ENCODE data around the gene XRCC1. TPM values are rescaled to one million over a fixed set of nuclear protein-coding genes. Genes with fewer than 3 reads are reported as not detected.

XRCC1 gene
- total and polyA plus RNA-seq, 9 of the 15 experiments (the other 6 are each of a cell fraction or from before 2014, with no cell fraction given): 1.5 to 36.9 (median 24.9) TPM

DNA sequence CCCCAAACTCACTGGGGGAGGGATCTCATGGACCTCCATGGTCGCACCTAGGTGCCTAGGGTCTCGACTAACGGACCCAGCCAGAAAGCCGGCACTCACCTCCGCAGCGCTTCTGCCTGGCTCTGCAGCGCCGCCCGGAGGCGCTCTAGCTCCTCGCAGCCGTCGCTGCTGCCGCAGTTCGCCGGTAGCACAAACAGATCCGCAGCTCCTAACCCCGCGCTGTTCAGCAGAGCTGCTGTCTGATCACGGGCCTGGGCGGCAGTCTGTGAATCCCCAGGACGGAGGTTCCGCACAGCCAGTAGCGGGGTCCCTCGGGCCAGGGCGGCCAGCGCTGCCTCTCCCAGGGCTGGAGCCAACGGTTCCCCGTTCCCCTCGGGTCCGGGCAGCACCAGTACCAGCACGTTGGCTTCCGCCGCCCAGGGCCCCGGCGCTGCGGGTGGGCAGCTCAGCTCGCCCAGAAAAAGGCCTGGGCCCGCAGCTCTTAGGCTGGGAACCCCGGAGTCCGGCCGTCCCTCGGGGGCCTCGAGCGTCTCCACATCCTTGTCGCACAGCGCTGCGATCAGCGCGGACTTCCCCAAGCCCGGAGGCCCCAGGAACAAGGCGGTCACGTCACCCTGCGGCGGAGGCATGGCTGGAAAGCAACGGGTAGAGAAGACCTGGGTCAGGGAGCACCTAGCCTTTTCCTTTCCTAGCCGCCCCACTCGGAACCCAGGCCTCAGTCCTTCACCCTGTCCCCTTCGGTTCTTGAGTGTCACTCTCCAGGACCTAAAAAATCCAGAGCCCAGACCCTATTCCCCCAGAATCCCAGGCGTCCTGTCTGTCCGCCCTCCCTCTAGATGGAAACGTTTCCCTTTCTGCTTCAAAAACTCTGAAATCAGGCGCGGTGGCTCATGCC lies 19.6 kb upstream of the XRCC1 start (continued):
- TF ChIP-seq NR2F6 (CRISPR knock-in tag; IDR thresholded peaks at IDR 0.05) (no peak), SAP30 (IDR thresholded peaks at IDR 0.05; ENCODE audit: borderline replicate concordance, insufficient read depth, low read depth, low read length, poor library complexity, severe bottlenecking) (peak; percentile 53), LEF1 (IDR thresholded peaks at IDR 0.05) (no peak), KLF13 (tag; IDR thresholded peaks at IDR 0.05; ENCODE audit: borderline replicate concordance, low read depth) (no peak)
- TF ChIP-seq, protein P1, sequence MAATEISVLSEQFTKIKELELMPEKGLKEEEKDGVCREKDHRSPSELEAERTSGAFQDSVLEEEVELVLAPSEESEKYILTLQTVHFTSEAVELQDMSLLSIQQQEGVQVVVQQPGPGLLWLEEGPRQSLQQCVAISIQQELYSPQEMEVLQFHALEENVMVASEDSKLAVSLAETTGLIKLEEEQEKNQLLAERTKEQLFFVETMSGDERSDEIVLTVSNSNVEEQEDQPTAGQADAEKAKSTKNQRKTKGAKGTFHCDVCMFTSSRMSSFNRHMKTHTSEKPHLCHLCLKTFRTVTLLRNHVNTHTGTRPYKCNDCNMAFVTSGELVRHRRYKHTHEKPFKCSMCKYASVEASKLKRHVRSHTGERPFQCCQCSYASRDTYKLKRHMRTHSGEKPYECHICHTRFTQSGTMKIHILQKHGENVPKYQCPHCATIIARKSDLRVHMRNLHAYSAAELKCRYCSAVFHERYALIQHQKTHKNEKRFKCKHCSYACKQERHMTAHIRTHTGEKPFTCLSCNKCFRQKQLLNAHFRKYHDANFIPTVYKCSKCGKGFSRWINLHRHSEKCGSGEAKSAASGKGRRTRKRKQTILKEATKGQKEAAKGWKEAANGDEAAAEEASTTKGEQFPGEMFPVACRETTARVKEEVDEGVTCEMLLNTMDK (IDR thresholded peaks at IDR 0.05; ENCODE audit: borderline replicate concordance, insufficient read depth, low read depth, low read length, poor library complexity, severe bottlenecking): peak; percentile 29
- TF ChIP-seq, protein P2, sequence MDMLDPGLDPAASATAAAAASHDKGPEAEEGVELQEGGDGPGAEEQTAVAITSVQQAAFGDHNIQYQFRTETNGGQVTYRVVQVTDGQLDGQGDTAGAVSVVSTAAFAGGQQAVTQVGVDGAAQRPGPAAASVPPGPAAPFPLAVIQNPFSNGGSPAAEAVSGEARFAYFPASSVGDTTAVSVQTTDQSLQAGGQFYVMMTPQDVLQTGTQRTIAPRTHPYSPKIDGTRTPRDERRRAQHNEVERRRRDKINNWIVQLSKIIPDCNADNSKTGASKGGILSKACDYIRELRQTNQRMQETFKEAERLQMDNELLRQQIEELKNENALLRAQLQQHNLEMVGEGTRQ (CRISPR knock-in tag; IDR thresholded peaks at IDR 0.05): no peak
- TF ChIP-seq, protein P3, sequence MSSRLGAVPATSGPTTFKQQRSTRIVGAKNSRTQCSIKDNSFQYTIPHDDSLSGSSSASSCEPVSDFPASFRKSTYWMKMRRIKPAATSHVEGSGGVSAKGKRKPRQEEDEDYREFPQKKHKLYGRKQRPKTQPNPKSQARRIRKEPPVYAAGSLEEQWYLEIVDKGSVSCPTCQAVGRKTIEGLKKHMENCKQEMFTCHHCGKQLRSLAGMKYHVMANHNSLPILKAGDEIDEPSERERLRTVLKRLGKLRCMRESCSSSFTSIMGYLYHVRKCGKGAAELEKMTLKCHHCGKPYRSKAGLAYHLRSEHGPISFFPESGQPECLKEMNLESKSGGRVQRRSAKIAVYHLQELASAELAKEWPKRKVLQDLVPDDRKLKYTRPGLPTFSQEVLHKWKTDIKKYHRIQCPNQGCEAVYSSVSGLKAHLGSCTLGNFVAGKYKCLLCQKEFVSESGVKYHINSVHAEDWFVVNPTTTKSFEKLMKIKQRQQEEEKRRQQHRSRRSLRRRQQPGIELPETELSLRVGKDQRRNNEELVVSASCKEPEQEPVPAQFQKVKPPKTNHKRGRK (tag; IDR thresholded peaks at IDR 0.05): no peak
- TF ChIP-seq, protein P4, sequence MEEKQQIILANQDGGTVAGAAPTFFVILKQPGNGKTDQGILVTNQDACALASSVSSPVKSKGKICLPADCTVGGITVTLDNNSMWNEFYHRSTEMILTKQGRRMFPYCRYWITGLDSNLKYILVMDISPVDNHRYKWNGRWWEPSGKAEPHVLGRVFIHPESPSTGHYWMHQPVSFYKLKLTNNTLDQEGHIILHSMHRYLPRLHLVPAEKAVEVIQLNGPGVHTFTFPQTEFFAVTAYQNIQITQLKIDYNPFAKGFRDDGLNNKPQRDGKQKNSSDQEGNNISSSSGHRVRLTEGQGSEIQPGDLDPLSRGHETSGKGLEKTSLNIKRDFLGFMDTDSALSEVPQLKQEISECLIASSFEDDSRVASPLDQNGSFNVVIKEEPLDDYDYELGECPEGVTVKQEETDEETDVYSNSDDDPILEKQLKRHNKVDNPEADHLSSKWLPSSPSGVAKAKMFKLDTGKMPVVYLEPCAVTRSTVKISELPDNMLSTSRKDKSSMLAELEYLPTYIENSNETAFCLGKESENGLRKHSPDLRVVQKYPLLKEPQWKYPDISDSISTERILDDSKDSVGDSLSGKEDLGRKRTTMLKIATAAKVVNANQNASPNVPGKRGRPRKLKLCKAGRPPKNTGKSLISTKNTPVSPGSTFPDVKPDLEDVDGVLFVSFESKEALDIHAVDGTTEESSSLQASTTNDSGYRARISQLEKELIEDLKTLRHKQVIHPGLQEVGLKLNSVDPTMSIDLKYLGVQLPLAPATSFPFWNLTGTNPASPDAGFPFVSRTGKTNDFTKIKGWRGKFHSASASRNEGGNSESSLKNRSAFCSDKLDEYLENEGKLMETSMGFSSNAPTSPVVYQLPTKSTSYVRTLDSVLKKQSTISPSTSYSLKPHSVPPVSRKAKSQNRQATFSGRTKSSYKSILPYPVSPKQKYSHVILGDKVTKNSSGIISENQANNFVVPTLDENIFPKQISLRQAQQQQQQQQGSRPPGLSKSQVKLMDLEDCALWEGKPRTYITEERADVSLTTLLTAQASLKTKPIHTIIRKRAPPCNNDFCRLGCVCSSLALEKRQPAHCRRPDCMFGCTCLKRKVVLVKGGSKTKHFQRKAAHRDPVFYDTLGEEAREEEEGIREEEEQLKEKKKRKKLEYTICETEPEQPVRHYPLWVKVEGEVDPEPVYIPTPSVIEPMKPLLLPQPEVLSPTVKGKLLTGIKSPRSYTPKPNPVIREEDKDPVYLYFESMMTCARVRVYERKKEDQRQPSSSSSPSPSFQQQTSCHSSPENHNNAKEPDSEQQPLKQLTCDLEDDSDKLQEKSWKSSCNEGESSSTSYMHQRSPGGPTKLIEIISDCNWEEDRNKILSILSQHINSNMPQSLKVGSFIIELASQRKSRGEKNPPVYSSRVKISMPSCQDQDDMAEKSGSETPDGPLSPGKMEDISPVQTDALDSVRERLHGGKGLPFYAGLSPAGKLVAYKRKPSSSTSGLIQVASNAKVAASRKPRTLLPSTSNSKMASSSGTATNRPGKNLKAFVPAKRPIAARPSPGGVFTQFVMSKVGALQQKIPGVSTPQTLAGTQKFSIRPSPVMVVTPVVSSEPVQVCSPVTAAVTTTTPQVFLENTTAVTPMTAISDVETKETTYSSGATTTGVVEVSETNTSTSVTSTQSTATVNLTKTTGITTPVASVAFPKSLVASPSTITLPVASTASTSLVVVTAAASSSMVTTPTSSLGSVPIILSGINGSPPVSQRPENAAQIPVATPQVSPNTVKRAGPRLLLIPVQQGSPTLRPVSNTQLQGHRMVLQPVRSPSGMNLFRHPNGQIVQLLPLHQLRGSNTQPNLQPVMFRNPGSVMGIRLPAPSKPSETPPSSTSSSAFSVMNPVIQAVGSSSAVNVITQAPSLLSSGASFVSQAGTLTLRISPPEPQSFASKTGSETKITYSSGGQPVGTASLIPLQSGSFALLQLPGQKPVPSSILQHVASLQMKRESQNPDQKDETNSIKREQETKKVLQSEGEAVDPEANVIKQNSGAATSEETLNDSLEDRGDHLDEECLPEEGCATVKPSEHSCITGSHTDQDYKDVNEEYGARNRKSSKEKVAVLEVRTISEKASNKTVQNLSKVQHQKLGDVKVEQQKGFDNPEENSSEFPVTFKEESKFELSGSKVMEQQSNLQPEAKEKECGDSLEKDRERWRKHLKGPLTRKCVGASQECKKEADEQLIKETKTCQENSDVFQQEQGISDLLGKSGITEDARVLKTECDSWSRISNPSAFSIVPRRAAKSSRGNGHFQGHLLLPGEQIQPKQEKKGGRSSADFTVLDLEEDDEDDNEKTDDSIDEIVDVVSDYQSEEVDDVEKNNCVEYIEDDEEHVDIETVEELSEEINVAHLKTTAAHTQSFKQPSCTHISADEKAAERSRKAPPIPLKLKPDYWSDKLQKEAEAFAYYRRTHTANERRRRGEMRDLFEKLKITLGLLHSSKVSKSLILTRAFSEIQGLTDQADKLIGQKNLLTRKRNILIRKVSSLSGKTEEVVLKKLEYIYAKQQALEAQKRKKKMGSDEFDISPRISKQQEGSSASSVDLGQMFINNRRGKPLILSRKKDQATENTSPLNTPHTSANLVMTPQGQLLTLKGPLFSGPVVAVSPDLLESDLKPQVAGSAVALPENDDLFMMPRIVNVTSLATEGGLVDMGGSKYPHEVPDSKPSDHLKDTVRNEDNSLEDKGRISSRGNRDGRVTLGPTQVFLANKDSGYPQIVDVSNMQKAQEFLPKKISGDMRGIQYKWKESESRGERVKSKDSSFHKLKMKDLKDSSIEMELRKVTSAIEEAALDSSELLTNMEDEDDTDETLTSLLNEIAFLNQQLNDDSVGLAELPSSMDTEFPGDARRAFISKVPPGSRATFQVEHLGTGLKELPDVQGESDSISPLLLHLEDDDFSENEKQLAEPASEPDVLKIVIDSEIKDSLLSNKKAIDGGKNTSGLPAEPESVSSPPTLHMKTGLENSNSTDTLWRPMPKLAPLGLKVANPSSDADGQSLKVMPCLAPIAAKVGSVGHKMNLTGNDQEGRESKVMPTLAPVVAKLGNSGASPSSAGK (IDR thresholded peaks at IDR 0.05): 0 out of 2 replicates have a peak, but pooled peaks have one; percentile 4
